Measurements from ENCODE around the gene WASHC4.

DNA sequence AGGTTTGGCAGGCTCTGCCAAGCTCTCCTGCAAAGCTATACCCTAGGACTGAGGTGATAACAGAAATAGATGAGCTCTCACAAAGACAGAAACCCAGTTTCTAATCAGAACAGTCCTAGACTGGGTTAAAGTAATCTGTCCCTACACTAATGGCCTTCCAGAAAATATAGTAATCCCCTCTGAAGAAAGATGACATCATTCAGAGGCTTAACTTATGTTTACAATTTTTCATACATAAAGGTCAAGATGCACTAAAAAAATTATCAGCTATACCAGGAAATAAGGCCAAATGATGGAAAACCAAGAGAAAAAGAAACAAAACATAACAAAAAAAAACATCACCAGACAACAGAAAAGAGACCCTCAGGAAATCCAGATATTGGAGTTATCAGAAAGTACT is 4.9 kb upstream of the WASHC4 start:
- TF ChIP-seq, protein P1, sequence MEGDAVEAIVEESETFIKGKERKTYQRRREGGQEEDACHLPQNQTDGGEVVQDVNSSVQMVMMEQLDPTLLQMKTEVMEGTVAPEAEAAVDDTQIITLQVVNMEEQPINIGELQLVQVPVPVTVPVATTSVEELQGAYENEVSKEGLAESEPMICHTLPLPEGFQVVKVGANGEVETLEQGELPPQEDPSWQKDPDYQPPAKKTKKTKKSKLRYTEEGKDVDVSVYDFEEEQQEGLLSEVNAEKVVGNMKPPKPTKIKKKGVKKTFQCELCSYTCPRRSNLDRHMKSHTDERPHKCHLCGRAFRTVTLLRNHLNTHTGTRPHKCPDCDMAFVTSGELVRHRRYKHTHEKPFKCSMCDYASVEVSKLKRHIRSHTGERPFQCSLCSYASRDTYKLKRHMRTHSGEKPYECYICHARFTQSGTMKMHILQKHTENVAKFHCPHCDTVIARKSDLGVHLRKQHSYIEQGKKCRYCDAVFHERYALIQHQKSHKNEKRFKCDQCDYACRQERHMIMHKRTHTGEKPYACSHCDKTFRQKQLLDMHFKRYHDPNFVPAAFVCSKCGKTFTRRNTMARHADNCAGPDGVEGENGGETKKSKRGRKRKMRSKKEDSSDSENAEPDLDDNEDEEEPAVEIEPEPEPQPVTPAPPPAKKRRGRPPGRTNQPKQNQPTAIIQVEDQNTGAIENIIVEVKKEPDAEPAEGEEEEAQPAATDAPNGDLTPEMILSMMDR (IDR thresholded peaks at IDR 0.05; ENCODE audit: low read depth, low read length, missing input control), result no peak
- TF ChIP-seq RAD21 (IDR thresholded peaks at IDR 0.05), result no peak
- TF ChIP-seq EGR1 (IDR thresholded peaks at IDR 0.05; ENCODE audit: low read depth in 2 of 2), result no peak
- no peak for TF ChIP-seq YY1 (IDR thresholded peaks at IDR 0.05)
- TF ChIP-seq REST (IDR thresholded peaks at IDR 0.05), result no peak
- no peak for TF ChIP-seq JUND (IDR thresholded peaks at IDR 0.05)
- TF ChIP-seq TAF1 (conservative IDR thresholded peaks at IDR 0.05), result no peak
- TF ChIP-seq MAX (IDR thresholded peaks at IDR 0.05), result no peak
- TF ChIP-seq, protein P2, sequence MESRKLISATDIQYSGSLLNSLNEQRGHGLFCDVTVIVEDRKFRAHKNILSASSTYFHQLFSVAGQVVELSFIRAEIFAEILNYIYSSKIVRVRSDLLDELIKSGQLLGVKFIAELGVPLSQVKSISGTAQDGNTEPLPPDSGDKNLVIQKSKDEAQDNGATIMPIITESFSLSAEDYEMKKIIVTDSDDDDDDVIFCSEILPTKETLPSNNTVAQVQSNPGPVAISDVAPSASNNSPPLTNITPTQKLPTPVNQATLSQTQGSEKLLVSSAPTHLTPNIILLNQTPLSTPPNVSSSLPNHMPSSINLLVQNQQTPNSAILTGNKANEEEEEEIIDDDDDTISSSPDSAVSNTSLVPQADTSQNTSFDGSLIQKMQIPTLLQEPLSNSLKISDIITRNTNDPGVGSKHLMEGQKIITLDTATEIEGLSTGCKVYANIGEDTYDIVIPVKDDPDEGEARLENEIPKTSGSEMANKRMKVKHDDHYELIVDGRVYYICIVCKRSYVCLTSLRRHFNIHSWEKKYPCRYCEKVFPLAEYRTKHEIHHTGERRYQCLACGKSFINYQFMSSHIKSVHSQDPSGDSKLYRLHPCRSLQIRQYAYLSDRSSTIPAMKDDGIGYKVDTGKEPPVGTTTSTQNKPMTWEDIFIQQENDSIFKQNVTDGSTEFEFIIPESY (IDR thresholded peaks at IDR 0.05), result no peak
- no peak for TF ChIP-seq HNF4A (conservative IDR thresholded peaks at IDR 0.05)
- TF ChIP-seq SP1 (IDR thresholded peaks at IDR 0.05), result no peak
- TF ChIP-seq GABPA (IDR thresholded peaks at IDR 0.05 in 1 of 2, conservative IDR thresholded peaks at IDR 0.05 in 1 of 2), result no peak
- TF ChIP-seq RXRA (IDR thresholded peaks at IDR 0.05), result no peak
